HL-60 (cell line): ENCODE data around the gene GRID1.

Experiments used
- GABPA ChIP-seq: IDR thresholded peaks from 2 replicates; pipeline ENCODE4 v1.6.1; 2012; ENCODE audit warnings: low read depth
- TF ChIP-seq, protein P1 (sequence below): IDR thresholded peaks from one replicate; pipeline ENCODE4 v1.5.1; 2011; ENCODE audit warnings: low read length, control low read depth, inconsistent platforms; ENCODE audit not compliant: insufficient read depth

DNA sequence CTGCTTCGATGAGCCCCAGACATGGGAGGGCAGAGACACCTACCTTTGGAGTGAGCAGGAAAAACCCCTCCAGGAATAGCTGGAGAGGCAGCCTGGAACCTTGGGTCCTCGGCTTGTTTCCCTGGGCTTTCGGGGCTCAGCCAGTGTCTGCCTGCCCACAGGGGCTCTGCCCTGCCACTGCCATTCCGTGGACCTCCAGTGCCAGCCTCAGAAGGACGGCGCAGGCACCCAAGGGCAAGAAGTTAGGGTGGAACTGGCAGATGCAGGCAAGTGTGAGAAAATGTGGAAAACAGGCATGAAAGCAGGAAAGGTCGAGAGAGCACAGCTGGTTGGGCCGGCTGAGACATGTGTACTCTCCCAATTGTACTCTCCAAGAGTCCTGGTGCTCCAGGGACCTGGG, 281.5 kb downstream of the GRID1 start:
- TF ChIP-seq, protein P1, sequence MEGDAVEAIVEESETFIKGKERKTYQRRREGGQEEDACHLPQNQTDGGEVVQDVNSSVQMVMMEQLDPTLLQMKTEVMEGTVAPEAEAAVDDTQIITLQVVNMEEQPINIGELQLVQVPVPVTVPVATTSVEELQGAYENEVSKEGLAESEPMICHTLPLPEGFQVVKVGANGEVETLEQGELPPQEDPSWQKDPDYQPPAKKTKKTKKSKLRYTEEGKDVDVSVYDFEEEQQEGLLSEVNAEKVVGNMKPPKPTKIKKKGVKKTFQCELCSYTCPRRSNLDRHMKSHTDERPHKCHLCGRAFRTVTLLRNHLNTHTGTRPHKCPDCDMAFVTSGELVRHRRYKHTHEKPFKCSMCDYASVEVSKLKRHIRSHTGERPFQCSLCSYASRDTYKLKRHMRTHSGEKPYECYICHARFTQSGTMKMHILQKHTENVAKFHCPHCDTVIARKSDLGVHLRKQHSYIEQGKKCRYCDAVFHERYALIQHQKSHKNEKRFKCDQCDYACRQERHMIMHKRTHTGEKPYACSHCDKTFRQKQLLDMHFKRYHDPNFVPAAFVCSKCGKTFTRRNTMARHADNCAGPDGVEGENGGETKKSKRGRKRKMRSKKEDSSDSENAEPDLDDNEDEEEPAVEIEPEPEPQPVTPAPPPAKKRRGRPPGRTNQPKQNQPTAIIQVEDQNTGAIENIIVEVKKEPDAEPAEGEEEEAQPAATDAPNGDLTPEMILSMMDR = no peak
- TF ChIP-seq GABPA = no peak
